SIG-M5 treated with dmso at 0.1 percent for 504 hours (cell line): ENCODE data around the gene CCDC34.

Source experiments
- DNase-seq: peaks from one replicate; lab custom pipeline; 2025; ENCODE audit not compliant: unreplicated experiment; lab: John Stamatoyannopoulos, UW

CCDC34 gene

DNA sequence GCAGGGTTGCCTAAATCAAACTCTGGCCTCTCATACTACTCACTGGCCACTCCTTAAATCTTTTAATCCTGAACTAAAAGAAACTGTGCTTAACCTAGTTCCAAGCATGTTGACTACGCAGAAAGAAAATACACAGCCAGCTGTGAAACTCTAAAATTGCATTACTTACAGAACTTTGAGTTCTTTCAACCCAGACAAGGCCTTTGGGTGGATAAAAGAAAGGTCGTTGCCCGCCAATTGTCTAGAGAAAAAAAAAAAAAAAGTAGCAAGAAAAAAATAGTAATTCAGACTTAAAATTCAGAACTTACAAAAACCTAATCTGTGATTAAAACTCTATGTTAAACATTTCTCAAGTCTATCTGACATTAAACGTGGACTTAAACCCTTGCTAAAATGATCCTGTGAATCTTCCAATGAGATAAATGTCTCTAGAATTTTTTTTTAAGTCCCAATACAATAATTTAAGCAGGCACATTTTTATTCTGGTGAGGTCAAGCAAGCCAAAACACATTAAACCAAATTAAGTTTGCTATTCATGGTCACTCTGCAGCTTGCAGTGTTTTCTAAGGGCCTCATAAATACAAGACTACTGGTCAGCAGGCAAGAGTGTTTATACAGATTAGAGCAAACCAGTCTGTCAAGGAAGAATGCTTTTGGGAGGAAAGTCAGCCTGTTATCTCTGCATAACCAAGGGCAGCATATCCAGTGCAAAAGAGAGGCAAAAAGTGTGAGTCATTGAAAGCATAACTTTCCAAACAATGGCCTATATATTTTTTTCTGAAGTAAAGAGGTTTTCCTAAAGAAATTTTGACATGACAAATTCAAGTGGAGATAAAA lies 29.5 kb upstream of the CCDC34 start:
- DNase-seq = no peak

DNA sequence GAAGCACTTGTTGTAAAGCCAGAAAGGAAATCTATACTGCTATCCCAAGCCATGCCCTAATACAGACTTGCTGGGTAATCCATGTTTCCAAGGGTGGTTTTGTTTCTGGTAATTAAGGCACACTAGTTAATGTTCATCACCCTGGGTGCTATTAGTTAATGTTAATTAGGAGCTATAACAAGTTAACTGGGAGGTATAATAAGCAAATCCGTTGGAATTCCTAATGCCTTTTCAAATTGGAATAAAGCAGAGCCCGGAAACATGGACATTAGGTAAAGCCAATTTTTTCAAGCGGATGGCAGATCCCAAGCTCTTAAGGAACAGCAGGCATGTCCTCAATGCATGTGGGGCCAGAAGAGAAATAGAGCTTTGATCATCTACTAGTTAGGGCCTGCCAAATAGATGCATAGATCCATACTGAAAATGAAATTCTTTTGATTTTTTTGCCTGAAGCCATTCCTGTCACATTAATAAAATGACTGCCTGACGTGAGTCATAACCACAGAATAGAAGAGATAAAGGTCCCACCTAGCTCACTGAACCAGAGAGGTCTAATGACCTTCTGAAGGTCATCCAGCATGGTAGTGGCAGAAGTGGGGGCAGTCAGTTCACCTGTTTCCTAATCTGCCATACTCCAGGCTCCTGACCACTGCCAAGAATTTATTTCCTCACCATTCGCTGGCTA lies 28.5 kb upstream of the CCDC34 start:
- DNase-seq = no peak

DNA sequence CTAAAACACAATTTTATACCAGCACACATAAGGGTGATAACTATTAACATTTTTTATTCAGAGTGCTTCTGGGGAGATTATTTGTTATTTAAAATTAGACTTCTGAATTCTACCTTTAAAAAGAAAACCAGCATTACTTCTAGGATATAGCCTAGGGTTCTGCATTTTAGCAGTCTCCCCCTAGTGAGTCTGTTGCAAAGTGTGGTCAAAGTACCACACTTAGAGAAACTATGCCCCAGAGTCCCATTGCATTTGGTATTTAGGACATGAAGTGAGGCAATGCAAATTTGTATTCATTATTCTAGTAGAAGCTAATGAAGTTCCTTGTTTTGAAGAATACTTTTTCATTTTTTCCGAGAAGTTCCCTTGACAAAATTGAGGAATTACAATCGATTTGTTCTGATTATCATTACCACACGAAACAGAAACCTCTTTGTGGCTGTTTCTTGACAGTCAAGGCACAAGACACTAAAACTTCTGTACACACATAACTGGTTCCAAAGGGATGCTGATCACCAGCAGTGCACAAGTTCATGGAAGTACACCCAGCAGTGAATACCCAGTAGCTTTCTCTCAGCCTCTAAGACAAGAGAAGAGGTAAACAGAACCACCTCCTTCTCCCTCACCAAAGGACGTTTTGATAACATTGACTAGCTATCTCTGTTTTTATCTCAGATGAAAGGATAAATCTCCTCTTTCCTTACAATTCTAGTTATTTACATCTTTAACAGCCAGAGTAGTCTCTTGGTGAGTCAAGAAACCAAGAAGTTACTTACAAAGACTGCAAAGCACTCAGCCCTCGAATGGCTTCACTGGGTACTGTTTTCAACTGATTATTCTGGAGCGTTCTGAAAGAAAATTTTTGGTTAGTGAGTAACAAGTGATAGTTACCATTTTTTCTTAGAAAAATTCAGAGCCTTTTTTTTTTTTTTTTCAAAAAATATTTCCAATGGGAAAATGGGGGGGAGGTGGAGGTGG lies 27.6 kb upstream of the CCDC34 start:
- no peak for DNase-seq

DNA sequence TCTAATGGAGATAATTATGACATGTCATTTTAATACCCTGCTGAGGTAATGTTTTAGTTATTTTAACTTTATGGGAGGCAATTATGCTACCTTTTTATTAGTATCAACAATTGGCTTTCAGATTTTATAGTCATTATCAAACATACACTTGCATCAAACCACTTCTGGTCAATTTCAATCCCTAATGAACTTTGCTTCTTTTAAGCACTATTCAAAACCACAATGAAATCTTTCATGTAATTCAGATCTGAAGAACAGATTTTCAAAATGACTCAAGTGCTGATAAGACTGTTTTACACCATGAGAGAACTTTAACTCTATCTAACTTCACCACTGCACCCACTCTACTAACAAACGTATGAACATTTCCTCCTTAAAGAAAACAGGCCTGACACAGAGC lies 25.9 kb upstream of the CCDC34 start:
- no peak for DNase-seq

DNA sequence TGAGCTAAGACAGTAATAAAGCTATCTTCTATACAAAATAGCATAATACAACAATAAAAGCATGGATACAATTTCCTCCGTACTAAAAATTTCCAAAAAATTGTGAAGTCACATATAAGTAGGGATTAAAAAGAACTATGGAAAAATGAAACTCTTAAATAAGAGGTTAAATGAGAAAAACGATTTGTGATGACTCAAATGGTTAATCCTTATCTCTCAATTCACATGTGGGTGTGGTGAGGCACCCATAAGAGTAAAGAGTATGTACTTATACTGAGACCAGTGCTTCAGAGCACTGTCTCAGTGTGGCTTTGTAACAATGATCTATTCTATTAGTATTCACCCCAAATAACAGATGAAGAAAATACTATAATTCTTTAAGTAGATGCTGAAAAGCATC lies 25.0 kb upstream of the CCDC34 start:
- no peak for DNase-seq

DNA sequence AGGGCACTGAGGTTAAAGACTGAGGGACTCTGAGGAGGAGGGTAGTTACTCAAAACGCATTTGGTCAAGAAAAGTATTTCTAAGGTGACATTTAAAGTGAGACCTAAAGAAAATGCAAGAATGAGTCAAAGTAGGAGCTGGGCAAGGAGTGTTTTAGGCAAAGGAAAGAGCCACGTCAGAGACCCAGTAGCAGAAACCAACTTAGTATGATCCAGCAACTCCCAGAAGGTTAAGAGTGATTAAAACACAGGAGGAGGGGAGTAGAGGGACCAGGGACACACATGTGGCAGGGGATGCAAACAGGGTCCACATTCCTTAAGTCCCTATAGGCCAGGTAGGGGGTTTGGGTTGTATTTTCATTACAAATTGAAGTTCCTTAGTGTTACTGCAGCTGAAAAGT lies 24.3 kb upstream of the CCDC34 start:
- DNase-seq = no peak

DNA sequence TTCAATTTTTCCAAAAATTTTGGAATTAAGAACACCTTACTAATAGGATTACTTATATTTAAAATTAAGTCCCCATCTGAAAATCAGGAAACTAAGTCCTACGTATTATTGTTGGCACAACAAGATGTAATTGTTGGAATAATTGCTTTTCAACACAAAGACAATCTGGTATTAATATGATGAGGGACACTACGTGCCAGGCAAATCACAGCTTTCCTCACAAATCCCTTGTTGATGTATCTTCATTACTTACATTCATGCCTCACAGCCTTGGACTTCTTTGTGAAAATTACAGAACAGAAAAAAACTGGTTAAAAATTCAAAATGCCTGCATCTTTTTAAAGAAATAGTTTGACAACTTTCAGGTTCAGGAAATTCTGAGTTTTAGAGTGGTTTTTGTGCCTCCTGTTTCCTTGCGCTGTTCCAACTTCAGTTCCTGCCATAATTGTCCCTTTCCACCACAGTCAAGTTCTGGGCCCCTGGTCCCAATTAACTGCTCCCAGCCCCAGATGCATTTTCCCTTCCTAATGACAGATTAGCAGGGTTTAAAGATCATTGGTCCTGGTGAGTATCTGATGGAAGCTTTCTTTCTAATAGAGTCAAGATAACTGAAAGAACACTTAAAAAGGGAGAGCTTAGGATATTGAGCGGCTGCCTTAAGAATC lies 23.3 kb upstream of the CCDC34 start:
- DNase-seq = no peak

DNA sequence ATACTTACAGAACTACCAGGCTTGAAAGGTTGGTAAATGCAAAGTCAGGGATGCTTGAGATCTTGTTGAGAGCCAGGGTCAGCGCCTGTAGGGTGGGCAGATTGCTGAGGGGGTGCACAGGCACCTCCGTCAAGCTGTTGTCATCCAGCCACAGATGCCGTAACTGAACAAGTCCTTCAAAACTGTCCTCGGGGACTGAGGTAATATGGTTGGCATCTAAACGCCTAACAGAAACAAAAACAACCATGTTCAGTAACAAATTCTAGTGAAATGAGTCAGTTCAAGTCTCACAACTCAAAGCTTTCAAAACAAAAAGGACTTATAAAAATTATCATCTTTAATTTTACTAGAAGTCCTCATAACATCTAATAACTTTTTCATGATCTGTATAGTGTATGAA lies 22.2 kb upstream of the CCDC34 start:
- no peak for DNase-seq

DNA sequence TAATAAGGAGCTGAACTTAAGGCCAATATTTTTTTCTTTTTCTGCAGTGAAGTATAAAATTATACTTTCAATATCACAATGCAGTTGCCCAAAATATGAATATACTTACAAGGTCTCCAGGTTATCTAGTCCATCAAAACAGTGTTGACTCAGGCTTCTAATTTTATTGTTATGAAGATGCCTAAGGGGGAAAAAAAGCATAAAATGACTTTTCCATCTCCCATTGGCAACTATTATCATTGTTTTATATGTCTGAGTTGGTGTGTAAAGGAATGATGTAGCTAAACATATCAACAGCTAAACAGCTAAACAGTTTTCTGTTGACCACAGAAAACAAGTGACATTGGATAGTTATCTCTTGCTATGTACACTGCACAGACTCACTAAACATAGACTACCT lies 21.2 kb upstream of the CCDC34 start:
- no peak for DNase-seq

DNA sequence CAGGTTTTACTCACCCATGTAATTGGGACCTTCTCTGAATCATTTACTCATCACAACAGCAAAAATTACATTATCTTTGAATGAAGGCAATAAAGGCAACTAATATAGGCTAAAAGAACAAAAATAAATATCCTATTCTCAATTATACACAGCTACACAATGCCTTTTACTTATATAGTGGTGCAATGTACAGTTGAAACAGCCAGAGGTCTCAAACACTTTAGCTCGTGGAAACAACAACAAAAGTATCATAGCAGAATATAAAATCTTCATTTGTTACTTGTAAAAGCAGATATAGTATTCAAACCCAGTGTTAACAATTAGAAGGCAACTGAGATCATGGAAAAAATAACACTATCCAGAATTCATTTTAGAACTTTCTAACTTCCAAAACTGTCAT lies 20.6 kb upstream of the CCDC34 start:
- DNase-seq = no peak

DNA sequence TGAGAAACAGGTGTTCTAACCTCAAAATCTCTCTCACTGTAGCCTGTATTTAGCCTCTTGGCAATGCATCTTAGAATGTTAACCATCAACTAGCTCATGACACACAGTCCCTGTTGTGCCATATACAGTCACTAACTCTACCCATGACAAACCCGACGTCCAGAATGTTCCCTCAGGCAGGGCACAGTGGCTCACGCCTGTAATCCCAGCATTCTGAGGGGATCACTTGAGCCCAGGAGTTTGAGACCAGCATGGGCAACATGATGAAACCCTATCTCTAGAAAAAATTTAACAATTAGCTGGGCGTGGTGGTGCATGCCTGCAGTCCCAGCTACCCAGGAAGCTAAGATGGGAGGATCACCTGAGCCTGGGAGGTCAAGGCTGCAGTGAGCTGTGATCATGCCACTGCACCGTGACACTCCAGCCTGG lies 18.2 kb upstream of the CCDC34 start:
- DNase-seq = no peak

DNA sequence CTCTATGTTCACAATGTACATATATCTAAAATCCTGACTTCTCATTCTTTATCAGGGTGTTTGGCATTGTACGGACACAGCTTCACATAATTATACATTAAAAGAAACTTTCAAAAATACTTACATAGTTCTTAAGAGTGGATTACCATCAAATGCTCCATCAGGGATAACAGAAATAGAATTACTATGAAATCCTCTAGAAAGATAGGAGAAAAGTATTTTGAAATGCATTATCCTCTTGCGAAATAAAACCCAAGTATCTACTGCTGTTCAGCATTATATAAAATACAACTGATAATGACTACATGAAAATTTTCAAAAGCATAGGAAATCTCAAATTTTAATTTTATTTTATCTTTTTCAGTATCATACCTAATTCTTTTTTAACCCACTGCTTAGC lies 17.8 kb upstream of the CCDC34 start:
- no peak for DNase-seq

DNA sequence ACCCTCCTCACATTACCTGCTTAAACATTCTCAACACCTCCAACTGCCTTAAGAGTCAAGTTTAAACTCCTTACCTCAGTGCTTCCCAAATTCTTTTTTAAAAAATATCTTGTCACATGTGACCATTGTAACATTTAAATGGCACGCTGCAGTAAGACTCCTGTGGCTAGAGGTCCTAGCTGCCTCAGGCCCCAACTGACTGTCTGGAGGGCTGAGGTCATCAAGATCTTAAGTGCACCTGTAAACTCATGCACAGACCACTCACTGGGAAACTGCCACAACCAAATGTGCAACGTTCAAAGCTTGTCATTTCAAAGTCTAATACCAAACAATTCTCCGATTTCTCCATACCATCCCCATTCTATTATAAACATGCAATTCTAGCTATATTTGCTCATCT lies 16.4 kb upstream of the CCDC34 start:
- DNase-seq = no peak

DNA sequence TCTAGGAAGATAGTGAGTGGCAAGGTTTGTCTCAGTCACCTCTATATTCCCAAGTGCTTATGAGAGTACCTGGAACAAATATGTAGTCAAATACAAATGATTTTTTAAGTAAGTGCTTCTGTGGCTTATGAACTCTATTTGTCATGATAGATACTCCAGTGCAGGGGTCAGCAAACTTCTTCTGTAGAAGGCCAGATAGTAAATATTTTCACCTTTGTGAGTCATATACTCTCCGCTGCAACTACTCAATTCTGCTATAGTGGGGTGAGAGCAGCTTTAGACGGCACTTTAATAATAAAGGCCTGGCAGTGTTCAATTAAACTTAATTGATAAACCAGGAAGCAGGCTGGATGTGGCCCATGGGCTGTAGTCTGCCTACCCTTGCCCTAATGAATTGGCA lies 12.4 kb upstream of the CCDC34 start:
- no peak for DNase-seq

DNA sequence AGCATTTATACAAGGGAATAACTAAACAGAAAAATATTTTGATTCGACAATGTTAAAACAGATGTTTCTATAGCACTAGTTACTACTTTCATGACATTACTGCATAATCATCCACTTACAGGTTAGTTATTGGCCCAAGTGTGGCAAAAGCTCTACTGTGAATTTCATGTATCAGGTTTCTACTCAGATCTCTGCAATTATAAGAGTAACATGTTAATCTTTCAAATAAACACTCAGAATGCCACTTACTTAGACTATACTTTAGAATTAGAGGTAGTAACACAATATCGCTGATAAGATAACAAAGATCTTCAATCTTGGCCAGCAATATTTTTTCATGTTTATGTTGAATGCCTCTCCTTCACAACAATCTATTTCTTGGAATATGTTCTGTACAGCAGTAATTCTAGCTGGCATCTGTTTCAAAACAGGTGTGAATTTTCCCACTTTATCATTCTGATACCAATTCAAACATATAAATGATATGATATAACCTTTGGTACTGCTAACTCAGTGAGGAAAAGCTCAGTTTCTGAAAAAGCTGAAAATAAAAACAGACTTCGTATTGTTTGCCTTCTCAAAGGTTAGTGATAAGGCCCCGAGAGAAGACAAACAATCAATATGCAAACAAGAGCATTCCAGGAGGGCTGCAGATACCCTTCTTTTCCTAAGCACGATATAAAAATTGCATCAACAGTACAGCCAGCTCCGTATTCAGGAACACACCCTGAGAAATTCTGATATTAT lies 11.0 kb upstream of the CCDC34 start:
- DNase-seq = no peak

DNA sequence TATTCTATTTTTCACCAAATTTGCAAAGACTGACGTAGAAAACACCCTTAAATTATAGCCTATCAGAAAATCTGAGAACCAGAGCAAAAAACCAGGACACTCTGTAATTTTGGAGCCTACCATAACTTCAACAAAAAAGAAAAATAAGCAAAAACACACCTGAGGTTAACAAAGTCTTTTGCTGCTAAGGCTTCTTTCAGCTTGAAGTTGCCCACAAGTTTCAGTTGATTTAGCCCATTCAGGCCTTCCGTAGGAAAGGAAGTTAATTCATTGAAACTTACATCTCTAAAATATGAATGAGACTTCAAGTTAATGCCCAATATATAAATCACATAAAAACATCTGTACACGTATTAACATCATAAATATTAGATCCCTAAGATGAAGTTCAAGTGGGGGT lies 10.4 kb upstream of the CCDC34 start:
- DNase-seq = no peak

DNA sequence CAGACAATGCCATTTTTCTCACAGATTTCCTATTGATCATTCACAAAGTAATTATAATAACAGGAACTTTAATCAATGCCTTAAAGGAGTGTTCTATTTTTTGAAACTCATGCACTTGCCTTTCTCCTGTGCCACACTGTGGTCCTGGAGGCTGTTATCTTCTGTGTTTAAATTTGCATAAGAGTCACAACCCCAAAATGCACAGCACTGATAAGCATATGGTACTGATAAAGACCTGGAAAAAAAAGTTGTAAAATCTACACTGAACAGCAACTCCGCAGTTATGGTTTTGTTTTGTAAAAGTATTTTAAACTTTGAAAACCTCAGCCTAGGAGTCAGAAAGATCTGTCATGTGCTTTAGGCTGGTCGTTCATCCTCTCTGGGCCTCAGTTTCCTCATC lies 9.1 kb upstream of the CCDC34 start:
- DNase-seq = no peak

DNA sequence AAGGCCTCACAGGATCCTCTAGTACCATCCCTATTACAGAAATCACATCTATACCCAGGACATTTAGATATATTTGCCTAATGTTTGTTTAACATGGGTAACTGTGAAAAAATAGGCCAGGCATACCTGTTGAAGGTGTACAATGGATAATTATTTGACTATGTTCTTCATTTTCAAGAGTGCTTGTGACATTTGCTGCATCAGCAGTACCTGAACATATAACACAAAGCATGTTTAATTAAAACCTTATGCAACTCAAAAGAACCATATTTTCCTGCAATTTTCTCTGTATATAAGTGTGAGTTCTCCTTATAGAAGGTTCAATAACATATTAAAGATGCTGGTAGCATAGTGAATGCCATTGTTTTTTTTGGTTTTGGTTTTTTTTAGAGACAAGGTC lies 8.5 kb upstream of the CCDC34 start:
- no peak for DNase-seq

DNA sequence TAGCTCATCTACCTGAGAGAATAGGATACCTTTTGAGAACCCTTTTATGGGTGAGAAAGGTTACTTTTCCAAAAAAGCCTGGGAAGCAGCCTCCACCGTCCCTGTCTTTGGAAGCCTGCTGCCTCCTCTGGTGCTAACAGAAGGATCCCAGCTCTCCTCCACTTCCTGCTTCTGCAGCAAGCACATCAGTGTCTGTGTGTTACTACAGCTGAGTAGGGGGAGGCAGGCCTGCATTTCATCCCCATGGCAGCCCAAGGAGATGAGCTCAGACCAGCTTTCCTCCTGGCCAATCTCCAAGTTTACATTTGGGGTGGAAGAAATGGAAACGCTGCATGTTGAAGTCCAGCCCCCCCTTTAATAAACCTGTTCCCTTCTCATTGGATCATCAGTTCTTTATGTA lies 7.4 kb upstream of the CCDC34 start:
- no peak for DNase-seq

DNA sequence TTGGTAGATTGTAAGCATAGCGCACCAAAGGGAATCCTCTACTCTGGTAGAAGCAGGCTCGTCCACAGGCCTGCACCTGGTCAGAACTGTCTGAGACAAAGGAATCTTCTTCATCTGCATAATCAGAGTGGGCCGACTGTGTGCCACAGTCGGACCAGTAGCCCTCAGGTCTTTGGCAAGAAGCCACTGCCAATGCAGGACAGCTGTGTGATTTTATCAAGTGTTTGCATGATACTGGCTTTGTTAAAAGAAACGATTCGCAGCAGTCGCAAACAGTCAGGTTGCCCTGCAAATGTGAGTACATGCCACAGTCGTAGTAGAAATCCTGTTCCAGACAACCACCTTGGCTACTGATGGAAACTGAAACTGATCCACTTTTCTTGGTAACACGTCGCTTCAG lies 4.9 kb upstream of the CCDC34 start:
- DNase-seq = no peak
